ENCODE measurements around the gene TUSC2.

GRCh38 chr3:50336452-50337174 is 8.6 kb upstream of the TUSC2 start:
- no peak for TF ChIP-seq TAF1 (IDR thresholded peaks at IDR 0.05; ENCODE audit: borderline replicate concordance, insufficient read depth, low read length)
- TF ChIP-seq SIN3A (IDR thresholded peaks at IDR 0.05; ENCODE audit: borderline replicate concordance, insufficient read depth, low read length): no peak
